Right lung (tissue), 5 donors: ENCODE measurements around the gene PEDS1. TPM values are rescaled to one million over a fixed set of nuclear protein-coding genes. Genes with fewer than 3 reads are reported as not detected.
"Not testable (repeated sequence)": the region's sequence is repeated elsewhere in the genome, so short reads cannot be mapped to it uniquely, and the experiment has no call there.

Experiments
- DNase-seq, 2 donors: peaks; one replicate each; pipeline ENCODE4 v3.0.0-alpha.2; 2013
- polyA plus RNA-seq, 5 donors: library from polyadenylated mRNA; unstranded; fragments of 120-200 nt; gene quantifications; one replicate each; pipeline versions ENCODE4 v1.2.1 to v1.2.3, GENCODE V29; 2013; ENCODE audit warnings: inconsistent platforms in 1 of 5, low replicate concordance in 1 of 5; ENCODE audit not compliant: insufficient read length in 5 of 5, insufficient read depth in 1 of 5

PEDS1 gene
- polyA plus RNA-seq, 5 donors: 26.5 to 37.4 (median 27.5) TPM

GRCh38 chr20:50137702-50138101 is 15.8 kb downstream of the PEDS1 start:
- DNase-seq: not testable (repeated sequence)

DNA sequence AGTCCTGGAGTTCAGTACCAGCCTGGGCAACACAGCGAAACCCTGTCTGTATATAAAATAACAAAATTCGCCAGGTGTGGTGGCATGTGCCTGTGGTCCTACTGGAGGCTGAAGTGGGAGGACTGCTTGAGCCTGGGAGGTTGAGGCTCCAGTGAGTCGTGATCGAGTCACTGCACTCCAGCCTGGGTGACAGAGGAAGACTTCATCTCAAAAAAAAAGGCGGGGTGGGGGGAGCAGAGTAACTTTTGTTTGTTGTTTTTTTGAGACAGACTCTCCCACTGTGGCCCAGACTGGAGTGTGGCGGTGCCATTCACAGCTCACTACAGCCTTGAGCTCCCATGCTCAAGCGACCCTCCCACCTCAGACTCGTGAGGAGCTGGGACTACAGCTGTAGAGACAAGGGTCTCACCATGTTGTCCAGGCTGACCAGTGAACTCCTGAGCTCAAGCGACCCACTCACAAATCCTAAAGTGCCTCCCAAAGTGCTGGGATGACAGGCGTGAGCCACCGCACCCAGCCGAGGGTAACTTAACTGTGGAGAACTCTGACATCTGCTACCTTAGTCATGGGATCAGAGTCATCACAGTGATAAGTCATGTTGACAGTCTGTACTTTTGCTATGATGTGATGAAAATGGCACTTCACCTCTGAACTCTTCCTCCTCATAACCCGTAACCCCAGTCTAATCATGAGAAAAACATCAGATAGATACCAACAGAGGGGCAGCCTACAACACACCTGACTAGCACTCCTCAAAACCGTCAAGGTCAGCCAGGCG is 16.5 kb downstream of the PEDS1 start:
- no peak for DNase-seq

- not testable (repeated sequence) for DNase-seq
Measured at GRCh38 chr20:50135157-50135556, 18.4 kb downstream of the PEDS1 start.

DNA sequence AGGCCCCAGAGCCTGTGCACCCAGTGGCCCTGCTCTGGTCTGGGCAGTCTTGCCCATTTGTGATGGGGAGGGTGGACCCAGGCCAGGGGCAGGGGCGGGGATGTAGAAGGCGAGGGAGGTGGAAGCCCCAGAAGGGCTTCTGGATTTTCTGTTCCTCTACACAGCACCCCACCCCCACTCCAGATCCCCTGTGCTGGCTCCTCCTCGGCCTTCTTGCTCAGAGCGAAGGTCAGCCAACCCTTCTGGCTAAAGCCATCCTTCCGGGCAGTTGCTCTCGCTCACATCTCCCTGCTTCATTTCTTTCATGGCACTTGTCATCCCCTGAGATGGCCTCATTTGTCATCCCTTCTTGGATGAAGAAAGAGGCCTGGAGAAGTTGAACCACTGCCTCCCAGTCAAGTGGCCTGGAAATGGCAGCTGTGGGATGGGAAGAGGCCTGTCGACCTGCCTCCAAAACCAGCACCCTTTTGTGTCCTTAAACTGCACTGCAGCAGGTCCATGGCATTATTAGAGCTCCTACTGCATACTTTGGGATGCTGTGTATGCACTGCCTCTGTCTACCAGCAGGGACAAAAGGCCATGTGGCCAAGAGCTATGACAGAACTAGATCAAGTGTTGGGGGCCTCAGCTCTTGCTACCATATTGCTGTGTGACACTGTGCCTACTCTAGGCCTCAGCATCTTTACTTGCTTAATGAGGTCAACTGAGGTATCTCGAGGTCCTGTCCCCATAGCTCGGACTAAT is 19.9 kb downstream of the PEDS1 start:
- no peak for DNase-seq

- no peak for DNase-seq
Measured at GRCh38 chr20:50133041-50133440, 20.5 kb downstream of the PEDS1 start.

DNA sequence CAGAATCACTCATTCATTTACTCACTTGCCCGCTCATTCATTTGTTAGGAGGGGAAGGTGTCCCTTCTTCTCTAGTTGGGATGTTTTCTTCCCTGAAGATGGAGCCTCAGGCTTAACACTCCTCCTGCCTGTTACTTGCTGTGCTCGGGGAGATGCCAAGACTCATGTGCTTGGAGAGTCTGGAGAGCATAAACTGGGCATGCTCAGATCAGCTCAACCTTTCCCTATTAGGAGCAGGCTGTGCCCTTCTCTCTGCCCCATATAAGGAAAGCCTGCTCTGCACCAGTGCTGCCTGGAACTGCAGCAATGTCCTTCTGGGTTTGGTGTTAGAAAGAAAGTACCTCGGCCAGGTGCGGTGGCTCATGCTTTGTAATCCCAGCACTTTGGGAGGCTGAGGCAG is 22.5 kb downstream of the PEDS1 start:
- no peak for DNase-seq

- DNase-seq: no peak
Measured at GRCh38 chr20:50130356-50130723, 23.2 kb downstream of the PEDS1 start.

- no peak for DNase-seq
Measured at GRCh38 chr20:50129662-50130355, 23.7 kb downstream of the PEDS1 start.

DNA sequence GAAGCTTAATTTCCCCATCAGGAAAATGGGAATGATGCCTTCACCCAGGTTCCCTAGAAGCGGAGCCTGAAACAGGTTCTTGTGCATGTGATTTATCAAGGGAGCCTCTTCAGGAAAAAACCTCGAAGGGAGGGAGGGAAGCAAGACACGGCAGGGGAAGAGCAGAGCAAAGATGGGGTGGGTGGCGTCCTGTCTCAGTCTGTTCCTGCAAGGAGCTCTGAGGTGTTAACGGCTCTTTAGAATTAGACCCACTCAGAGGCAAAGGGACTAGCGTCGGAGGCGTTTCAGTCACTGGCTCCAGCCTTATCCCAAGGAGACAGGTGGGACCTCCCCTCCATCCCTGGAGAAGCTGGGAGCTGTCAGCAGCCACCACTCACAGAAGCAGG is 25.0 kb downstream of the PEDS1 start:
- no peak for DNase-seq

DNA sequence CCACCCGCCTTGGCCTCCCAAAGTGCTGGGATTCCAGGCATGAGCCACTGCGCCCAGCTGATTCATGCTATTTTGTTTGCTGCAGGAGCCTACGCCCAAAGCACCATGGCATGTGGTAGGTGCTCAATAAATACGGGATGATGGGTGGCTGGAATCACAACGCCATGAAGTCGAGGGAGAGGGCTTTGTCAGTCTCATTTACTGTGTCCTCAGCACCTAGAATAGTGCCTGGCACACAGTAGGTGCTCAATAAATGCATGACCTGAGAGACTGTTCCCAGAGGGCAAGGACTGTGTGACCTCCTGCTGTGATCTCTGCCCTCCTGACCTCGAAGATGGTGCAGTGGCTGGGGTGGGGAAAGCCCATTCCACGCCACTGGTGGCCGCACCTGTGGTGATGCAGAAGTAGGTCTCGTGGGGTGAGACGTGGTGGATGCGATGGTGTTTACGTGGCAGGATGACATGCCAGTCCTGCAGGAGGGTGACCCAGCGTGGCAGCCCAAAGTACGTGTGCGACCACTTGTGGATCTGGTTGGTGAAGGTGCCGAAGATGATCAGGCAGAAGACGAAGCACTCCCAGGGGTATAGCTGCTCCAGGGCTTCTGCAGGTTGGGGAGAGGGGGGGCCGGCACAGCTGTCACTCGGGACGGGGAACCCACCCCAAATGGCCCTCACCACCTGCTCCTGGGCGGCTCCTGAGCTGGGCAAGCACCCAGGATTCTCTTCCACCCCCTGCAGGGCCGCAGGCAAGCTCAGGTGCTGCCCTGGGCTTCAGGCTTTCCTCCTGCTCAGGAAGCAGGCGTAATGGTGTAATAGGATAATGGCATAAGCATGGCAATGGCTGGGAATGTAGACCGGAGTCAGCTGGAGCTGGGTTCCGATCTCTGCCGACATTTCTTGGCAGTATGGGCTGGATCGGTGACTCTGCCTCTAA is 25.7 kb downstream of the PEDS1 start:
- no peak for DNase-seq

DNA sequence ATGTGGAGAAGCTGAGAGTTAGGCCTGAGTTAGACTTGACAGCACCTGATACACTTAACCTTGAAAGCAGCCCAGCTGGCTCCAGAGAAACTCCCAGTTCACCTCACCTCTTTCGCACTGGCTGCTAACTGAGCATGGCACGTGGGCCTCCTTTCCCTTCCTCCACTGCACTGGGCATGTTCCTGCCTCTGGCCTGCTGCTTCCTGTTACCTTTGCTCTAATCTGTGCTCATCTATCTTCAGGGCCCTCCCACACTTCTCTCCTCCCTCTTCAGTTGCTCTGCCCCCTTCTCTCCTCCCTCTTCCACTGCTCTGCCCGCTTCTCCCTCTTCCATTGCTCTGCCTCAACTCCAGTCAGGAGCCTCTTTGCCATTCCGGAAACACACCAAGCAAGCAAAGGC is 26.9 kb downstream of the PEDS1 start:
- no peak for DNase-seq

DNA sequence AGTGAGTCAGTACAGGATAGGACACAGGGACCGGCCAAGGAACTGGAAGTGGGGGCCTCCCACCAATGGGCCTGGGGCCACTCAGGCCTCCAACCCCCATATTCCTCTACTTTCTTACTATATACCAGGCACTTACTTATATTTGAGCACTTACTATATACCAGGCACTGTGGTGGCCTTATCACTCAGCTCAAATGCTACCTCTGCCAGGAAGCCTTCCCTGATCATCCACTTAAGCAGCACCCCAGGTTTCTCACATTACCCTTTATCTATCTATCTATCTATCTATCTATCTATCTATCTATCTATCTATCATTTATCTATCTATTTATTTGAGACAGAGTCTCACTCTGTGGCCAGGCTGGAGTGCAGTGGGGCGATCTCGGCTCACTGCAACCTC is 28.2 kb downstream of the PEDS1 start:
- DNase-seq: no peak

- no peak for DNase-seq
Measured at GRCh38 chr20:50124496-50124895, 29.0 kb downstream of the PEDS1 start.

- no peak for DNase-seq
Measured at GRCh38 chr20:50123418-50123817, 30.1 kb downstream of the PEDS1 start.

DNA sequence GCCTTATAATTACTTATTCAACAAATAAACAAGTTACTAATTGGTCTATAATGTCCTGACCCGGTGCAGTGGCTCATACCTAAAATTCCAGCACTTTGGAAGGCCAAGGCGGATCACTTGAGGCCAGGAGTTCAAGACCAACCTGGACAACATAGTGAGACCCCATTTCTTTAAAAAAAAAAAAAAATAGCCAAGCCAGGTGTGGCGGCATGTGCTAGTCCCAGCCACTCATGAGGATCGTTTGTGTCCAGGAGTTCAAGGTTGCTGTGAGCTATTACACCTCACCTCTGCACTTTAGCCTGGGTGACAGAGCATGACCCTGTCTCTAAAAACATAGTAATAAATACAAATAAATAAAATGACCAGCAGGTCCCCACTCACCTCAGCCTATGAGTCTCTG is 30.8 kb downstream of the PEDS1 start:
- DNase-seq: no peak

GRCh38 chr20:50121858-50122271 is 31.7 kb downstream of the PEDS1 start:
- DNase-seq: no peak

- DNase-seq: peak in 1 of 2 donors; percentile 36
Measured at GRCh38 chr20:50120935-50121693, 32.4 kb downstream of the PEDS1 start.

DNA sequence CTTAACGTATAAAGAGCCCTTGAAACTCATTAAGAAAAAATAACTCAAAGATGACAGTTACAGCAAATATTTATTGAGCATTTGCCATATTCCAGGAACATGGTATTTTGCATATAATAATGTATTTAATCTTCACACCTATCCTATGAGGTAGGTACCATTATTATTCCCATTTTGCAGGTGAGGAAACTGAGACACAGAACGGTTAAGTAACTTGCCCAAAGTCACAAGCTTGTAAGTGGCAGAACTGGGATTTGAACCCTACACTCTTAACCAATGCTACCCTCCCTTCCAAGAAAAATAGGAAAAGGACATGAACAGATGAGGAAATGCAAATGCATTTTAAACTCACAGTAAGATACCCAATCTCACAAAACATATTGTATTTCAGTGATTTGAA is 35.3 kb downstream of the PEDS1 start:
- no peak for DNase-seq

DNA sequence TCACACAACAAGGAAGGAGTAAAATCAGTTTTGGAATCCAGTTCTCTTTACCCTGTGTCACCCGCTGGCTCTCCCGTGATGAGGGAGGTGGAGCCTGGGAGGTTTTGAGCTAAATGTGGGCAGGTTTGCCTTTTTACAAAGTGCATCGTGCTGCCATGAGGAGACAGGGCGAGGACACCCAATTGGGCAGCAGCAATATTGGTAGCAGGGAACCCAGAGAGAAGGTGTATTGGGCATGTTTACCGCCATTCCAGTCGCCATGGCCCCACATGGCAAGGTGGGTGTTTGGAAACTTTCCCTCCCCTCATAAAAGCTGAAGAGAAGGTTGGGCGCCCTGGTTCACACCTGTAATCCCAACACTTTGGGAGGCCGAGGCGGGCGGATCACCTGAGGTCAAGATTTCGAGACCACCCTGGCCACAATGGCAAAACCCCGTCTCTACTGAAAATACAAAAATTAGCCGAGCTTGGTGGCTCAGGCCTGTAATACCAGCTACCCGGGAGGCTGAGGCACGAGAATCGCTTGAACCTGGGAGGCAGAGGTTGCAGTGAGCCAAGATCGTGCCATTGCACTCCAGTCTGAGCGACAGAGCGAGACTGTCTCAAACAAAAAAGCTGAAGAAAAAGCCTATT is 37.0 kb downstream of the PEDS1 start:
- no peak for DNase-seq
